DOHH2 (cell line): ENCODE results near the gene PARP8.

Source experiments
- H3F3A ChIP-seq: fragments of 200-600 bp; sonication (generic), shearing (Covaris generic); 2 replicates; pipeline ENCODE4 v1.6.0; 2016; ENCODE audit warnings: antibody characterized with exemption, mild to moderate bottlenecking; ENCODE audit not compliant: control insufficient read depth, insufficient read depth
- H3K27ac ChIP-seq: fragments of 200-600 bp; sonication (generic); 2 replicates; pipeline ENCODE4 v1.5.1; 2014; ENCODE audit warnings: low read depth, mild to moderate bottlenecking, low read length, moderate library complexity
- H3K27me3 ChIP-seq: fragments of 200-600 bp; sonication (generic); 2 replicates; pipeline ENCODE4 v1.6.1; 2014; ENCODE audit warnings: mild to moderate bottlenecking, low read length, mixed read lengths; ENCODE audit not compliant: control insufficient read depth
- H3K36me3 ChIP-seq: fragments of 200-600 bp; sonication (generic); 2 replicates; pipeline ENCODE4 v1.6.1; 2014; ENCODE audit warnings: mild to moderate bottlenecking, low read length, moderate library complexity, mixed read lengths; ENCODE audit not compliant: control insufficient read depth
- H3K4me1 ChIP-seq: fragments of 200-600 bp; sonication (generic); 2 replicates; pipeline ENCODE4 v1.6.1; 2014; ENCODE audit warnings: mild to moderate bottlenecking, low read length, mixed read lengths; ENCODE audit not compliant: control insufficient read depth
- H3K4me2 ChIP-seq: fragments of 200-600 bp; sonication (generic); 2 replicates; pipeline ENCODE4 v1.6.0; 2014; ENCODE audit warnings: mild to moderate bottlenecking, low read length, moderate library complexity
- H3K4me3 ChIP-seq: fragments of 200-600 bp; sonication (generic); 2 replicates; pipeline ENCODE4 v1.5.1; 2014; ENCODE audit warnings: mild to moderate bottlenecking, low read length, mixed read lengths
- H3K79me2 ChIP-seq: fragments of 200-600 bp; sonication (generic); 2 replicates; pipeline ENCODE4 v1.6.1; 2014; ENCODE audit warnings: mild to moderate bottlenecking, low read length, mixed read lengths; ENCODE audit not compliant: control insufficient read depth
- H3K9me2 ChIP-seq: fragments of 200-600 bp; sonication (generic); replicated peaks from 2 replicates; pipeline ENCODE4 v1.6.1; 2014; ENCODE audit warnings: mild to moderate bottlenecking, low read length, mixed read lengths; ENCODE audit not compliant: control insufficient read depth
- H3K9me3 ChIP-seq: fragments of 200-600 bp; sonication (generic); 2 replicates; pipeline ENCODE4 v1.6.1; 2014; ENCODE audit warnings: antibody characterized with exemption, low read length, mixed read lengths; ENCODE audit not compliant: control insufficient read depth, insufficient read depth
- H4K20me1 ChIP-seq: fragments of 200-600 bp; sonication (generic); 2 replicates; pipeline ENCODE4 v1.6.0; 2014; ENCODE audit warnings: low read depth, mild to moderate bottlenecking, antibody characterized with exemption, low read length, moderate library complexity; ENCODE audit not compliant: control insufficient read depth, insufficient read depth
- CTCF ChIP-seq: fragments of 200-600 bp; sonication (generic); IDR thresholded peaks from one replicate; pipeline ENCODE4 v1.5.1; 2014; ENCODE audit warnings: antibody characterized with exemption, mild to moderate bottlenecking, low read depth, low read length; ENCODE audit not compliant: poor library complexity, severe bottlenecking
- EZH2phosphoT487 ChIP-seq: fragments of 200-600 bp; sonication (generic); IDR thresholded peaks from 2 replicates; pipeline ENCODE4 v1.6.1; 2017; ENCODE audit warnings: borderline replicate concordance, mild to moderate bottlenecking, antibody characterized with exemption, low read length, moderate library complexity, mixed read lengths

The PARP8 gene

GRCh38 chr5:50699737-50700136 is 33.3 kb downstream of the PARP8 start:
- Histone ChIP-seq H3K9me2 (no peaks in the 10 kb centered on the region), H3K4me3 (no peak overlapping the region), H3K4me1 (peaks cover 14% of the 10 kb centered on the region), H3K36me3 (peaks cover 16% of the 10 kb centered on the region), H3F3A (no peaks in the 10 kb centered on the region), H3K79me2 (peaks cover 96% of the 10 kb centered on the region), H3K27ac (no peak overlapping the region), H3K27me3 (no peaks in the 10 kb centered on the region), H4K20me1 (no peaks in the 10 kb centered on the region), H3K9me3 (no peaks in the 10 kb centered on the region), H3K4me2 (no peak overlapping the region)
- TF ChIP-seq CTCF, result no peak
- no peak for TF ChIP-seq EZH2phosphoT487

GRCh38 chr5:50700706-50701105 is 34.3 kb downstream of the PARP8 start:
- no peak overlapping the region for H3K27ac ChIP-seq
- H3K9me3 ChIP-seq, result no peaks in the 10 kb centered on the region
- no peaks in the 10 kb centered on the region for H3K27me3 ChIP-seq
- no peaks in the 10 kb centered on the region for H3F3A ChIP-seq
- TF ChIP-seq EZH2phosphoT487, result no peak
- no peak for TF ChIP-seq CTCF
- peaks cover 18% of the 10 kb centered on the region for H3K36me3 ChIP-seq
- no peak overlapping the region for H3K4me3 ChIP-seq
- H3K79me2 ChIP-seq, result peaks cover 95% of the 10 kb centered on the region
- no peaks in the 10 kb centered on the region for H3K9me2 ChIP-seq
- no peak overlapping the region for H3K4me2 ChIP-seq
- H4K20me1 ChIP-seq, result no peaks in the 10 kb centered on the region
- H3K4me1 ChIP-seq, result peaks cover 14% of the 10 kb centered on the region

GRCh38 chr5:50702615-50703366 is 36.4 kb downstream of the PARP8 start:
- H3K4me1 ChIP-seq, result peaks cover 14% of the 10 kb centered on the region
- H3K36me3 ChIP-seq, result peaks cover 21% of the 10 kb centered on the region
- H3K4me3 ChIP-seq, result no peak overlapping the region
- TF ChIP-seq CTCF (no peak), EZH2phosphoT487 (no peak)
- H3K79me2 ChIP-seq, result peaks cover 95% of the 10 kb centered on the region
- H3K9me2 ChIP-seq, result no peaks in the 10 kb centered on the region
- H3K4me2 ChIP-seq, result 0 out of 2 replicates have a peak overlapping the region, but pooled peaks have one; percentile 0
- no peaks in the 10 kb centered on the region for H4K20me1 ChIP-seq
- H3F3A ChIP-seq, result no peaks in the 10 kb centered on the region
- H3K27me3 ChIP-seq, result no peaks in the 10 kb centered on the region
- H3K9me3 ChIP-seq, result no peaks in the 10 kb centered on the region
- H3K27ac ChIP-seq, result no peak overlapping the region
